Natural killer cell (primary cell): ENCODE data around the gene RBP4. TPM values are rescaled to one million over a fixed set of nuclear protein-coding genes. Genes with fewer than 3 reads are reported as not detected.

Experiments used
- ATAC-seq, 3 donors: fragments of 150-1000 bp in 2 of 3; fragments of 200-7000 bp in 1 of 3; cut with Tn5 transposase; 1 replicate in 1 of 3; 2 replicates in 2 of 3; pipeline ENCODE4 v1.10.0; 2021; ENCODE audit warnings: mild to moderate bottlenecking in 2 of 3, moderate library complexity in 2 of 3
- DNase-seq, 2 donors: peaks; one replicate each; pipeline versions ENCODE4 v3.0.0 to v3.0.0-alpha.2; 2013 to 2021; ENCODE audit warnings: mixed read lengths in 1 of 2
- H3K27ac ChIP-seq: one replicate; pipeline ENCODE4 v1.5.1; 2013; ENCODE audit warnings: mild to moderate bottlenecking, low read length
- H3K27me3 ChIP-seq: one replicate; pipeline ENCODE4 v1.6.1; 2013; ENCODE audit warnings: low read length; ENCODE audit not compliant: control insufficient read depth, insufficient read depth
- H3K36me3 ChIP-seq: one replicate; pipeline ENCODE4 v1.6.1; 2013; ENCODE audit warnings: low read length; ENCODE audit not compliant: control insufficient read depth, insufficient read depth
- H3K4me1 ChIP-seq: one replicate; pipeline ENCODE4 v1.6.1; 2013; ENCODE audit warnings: low read length; ENCODE audit not compliant: control insufficient read depth, insufficient read depth
- H3K4me3 ChIP-seq: one replicate; pipeline ENCODE4 v1.5.1; 2013; ENCODE audit warnings: low read length
- H3K9me3 ChIP-seq: one replicate; pipeline ENCODE4 v1.6.1; 2013; ENCODE audit warnings: low read length; ENCODE audit not compliant: control insufficient read depth, insufficient read depth
- H3K27ac Mint-ChIP-seq, 2 donors: one replicate each; pipeline ENCODE4 v1.8.0; 2022; ENCODE audit warnings: mild to moderate bottlenecking in 2 of 2, mixed read lengths in 2 of 2, moderate library complexity in 1 of 2
- H3K27me3 Mint-ChIP-seq, 2 donors: one replicate each; pipeline ENCODE4 v1.8.0; 2022; ENCODE audit warnings: low read depth in 2 of 2, mixed read lengths in 2 of 2
- H3K36me3 Mint-ChIP-seq: one replicate; pipeline ENCODE4 v1.8.0; 2022; ENCODE audit warnings: mixed read lengths
- H3K4me1 Mint-ChIP-seq, 2 donors: one replicate each; pipeline ENCODE4 v1.8.0; 2022; ENCODE audit warnings: mixed read lengths in 2 of 2
- H3K4me3 Mint-ChIP-seq: one replicate; pipeline ENCODE4 v1.8.0; 2022; ENCODE audit warnings: mild to moderate bottlenecking, moderate library complexity, mixed read lengths
- H3K9me3 Mint-ChIP-seq, 2 donors: one replicate each; pipeline ENCODE4 v1.8.0; 2022; ENCODE audit warnings: mixed read lengths in 2 of 2
- WGBS: methylation state at CpG from one replicate; pipeline ENCODE4 v1.1.7; 2013; ENCODE audit warnings: missing lambda C conversion rate; ENCODE audit not compliant: insufficient coverage; 5-methylcytosine and 5-hydroxymethylcytosine counted together
- intact Hi-C: fragments of 100-400 bp; cut with micrococcal nuclease; formaldehyde crosslinking; loops from one replicate; pipeline ENCODE4 v1.14.2; 2022
- total RNA-seq, 4 donors: library from RNA; stranded (reverse); fragments of 120-200 nt in 1 of 4; gene quantifications; one replicate each; pipeline versions ENCODE4 v1.2.3 to v1.2.4, GENCODE V29; 2013 to 2022
- TF ChIP-seq, protein P1 (sequence below): fragments of 200-600 bp; IDR thresholded peaks from one replicate; pipeline ENCODE4 v1.8.0; 2022; ENCODE audit warnings: antibody characterized with exemption

RBP4 gene
- total RNA-seq, 3 donors from 2014 or later (not counting 1 experiment from before 2014, with no cell fraction given): not detected

DNA sequence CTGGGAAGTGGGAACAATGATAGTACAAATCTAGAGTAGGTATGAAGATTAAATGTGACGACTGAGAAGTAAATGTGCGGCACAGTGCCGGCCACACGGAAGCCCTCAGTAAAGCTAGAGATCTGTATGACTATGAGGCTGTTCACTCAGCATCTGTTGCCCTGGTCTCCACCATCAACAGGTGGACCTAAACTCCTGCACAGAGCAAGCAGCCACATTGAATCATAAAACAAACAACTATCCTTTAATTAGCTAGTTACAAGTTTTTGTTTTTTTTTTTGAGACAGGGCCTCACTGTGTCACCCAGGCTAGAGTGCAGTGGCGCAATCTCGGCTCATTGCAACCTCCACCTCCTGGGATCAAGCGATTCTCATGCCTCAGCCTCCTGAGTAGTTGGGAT, 16.6 kb downstream of the RBP4 start:
- TF ChIP-seq, protein P1, sequence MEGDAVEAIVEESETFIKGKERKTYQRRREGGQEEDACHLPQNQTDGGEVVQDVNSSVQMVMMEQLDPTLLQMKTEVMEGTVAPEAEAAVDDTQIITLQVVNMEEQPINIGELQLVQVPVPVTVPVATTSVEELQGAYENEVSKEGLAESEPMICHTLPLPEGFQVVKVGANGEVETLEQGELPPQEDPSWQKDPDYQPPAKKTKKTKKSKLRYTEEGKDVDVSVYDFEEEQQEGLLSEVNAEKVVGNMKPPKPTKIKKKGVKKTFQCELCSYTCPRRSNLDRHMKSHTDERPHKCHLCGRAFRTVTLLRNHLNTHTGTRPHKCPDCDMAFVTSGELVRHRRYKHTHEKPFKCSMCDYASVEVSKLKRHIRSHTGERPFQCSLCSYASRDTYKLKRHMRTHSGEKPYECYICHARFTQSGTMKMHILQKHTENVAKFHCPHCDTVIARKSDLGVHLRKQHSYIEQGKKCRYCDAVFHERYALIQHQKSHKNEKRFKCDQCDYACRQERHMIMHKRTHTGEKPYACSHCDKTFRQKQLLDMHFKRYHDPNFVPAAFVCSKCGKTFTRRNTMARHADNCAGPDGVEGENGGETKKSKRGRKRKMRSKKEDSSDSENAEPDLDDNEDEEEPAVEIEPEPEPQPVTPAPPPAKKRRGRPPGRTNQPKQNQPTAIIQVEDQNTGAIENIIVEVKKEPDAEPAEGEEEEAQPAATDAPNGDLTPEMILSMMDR: no peak
- intact Hi-C loops: no loop called here
- H3K27me3 ChIP-seq: no peaks in the 10 kb centered on the region
- H3K36me3 Mint-ChIP-seq: no peaks in the 10 kb centered on the region
- H3K4me3 ChIP-seq: no peak overlapping the region
- ATAC-seq (no peak), DNase-seq (no peak)
- H3K9me3 ChIP-seq: no peaks in the 10 kb centered on the region
- H3K36me3 ChIP-seq: no peaks in the 10 kb centered on the region
- peaks cover 8 to 18% of the 10 kb centered on the region in 2 donors for H3K27me3 Mint-ChIP-seq
- H3K4me3 Mint-ChIP-seq: no peak overlapping the region
- no peaks in the 10 kb centered on the region for H3K4me1 Mint-ChIP-seq
- WGBS: 94% methylated on average over 7 of the region's 7 CpGs
- no peak overlapping the region for H3K27ac Mint-ChIP-seq
- peaks cover 2 to 4% of the 10 kb centered on the region in 2 donors for H3K9me3 Mint-ChIP-seq
- no peak overlapping the region for H3K27ac ChIP-seq
- no peaks in the 10 kb centered on the region for H3K4me1 ChIP-seq

DNA sequence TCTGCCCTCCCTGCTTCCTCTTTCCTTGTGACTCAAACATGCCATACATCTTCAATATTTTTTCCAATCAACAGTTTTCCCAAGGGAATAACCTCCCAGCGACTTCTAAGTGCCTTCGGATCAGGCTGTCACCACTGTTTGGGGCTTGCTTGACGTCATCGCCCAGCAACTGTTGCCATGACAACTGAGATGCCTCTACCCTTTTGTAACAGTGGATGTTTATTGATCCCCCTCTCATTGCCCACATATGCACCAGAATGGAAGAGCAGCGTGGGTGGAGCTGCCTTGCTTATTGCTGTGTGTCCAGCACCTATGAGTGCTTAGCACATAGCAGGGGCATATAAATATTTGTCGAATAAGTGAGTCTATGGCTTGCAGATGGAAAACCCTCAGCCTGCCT, 20.2 kb downstream of the RBP4 start:
- no peaks in the 10 kb centered on the region for H3K36me3 ChIP-seq
- no peak overlapping the region for H3K4me3 ChIP-seq
- H3K27me3 Mint-ChIP-seq: peaks cover 8 to 15% of the 10 kb centered on the region in 2 donors
- H3K4me1 ChIP-seq: no peaks in the 10 kb centered on the region
- no peaks in the 10 kb centered on the region for H3K27me3 ChIP-seq
- H3K27ac ChIP-seq: no peak overlapping the region
- TF ChIP-seq, protein P1: no peak
- peaks cover 2 to 7% of the 10 kb centered on the region in 2 donors for H3K9me3 Mint-ChIP-seq
- WGBS: 85% methylated on average over 6 of the region's 6 CpGs
- H3K4me3 Mint-ChIP-seq: no peak overlapping the region
- intact Hi-C loops: no loop called here
- no peak overlapping the region for H3K27ac Mint-ChIP-seq
- H3K4me1 Mint-ChIP-seq: no peaks in the 10 kb centered on the region
- DNase-seq: no peak
- no peaks in the 10 kb centered on the region for H3K9me3 ChIP-seq
- H3K36me3 Mint-ChIP-seq: no peaks in the 10 kb centered on the region
- no peak for ATAC-seq

DNA sequence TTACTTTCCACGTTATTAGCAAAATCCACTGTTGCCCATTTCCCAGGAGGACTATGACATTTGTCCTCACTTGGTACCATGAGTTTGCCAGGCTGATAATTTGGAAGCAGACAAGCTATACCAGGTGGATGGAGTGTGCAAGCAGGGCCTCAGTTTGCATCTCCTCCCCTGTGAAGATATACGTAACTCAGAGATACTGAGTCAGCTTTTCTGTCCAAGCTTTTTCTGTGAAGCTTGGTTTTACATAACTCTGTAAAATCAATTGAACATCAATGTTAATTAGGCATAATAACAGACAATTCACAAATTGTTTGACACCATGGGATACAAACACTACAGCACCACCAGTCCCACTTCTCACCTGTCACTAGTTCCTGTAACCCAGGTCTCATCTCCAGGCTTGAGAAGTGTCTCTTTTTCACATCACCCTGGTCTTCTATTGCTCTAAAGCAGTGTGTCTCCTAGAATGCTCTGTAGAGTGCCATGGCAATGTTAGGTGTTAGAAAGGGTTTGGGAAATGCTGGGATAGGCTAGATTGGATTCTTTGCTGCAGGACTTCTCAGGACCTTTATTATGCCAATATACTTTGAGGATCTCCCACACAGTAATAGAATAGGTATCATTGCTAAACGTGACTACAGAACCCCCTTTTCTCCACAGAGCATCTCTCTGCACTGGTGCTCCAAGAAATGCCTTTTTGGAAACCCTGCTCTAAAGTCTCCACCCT, 20.9 kb downstream of the RBP4 start:
- intact Hi-C loops: no loop called here
- H3K4me3 Mint-ChIP-seq: no peak overlapping the region
- Histone ChIP-seq H3K4me1 (no peaks in the 10 kb centered on the region), H3K9me3 (no peaks in the 10 kb centered on the region), H3K27me3 (no peaks in the 10 kb centered on the region), H3K4me3 (no peak overlapping the region), H3K27ac (no peak overlapping the region), H3K36me3 (no peaks in the 10 kb centered on the region)
- no peaks in the 10 kb centered on the region for H3K36me3 Mint-ChIP-seq
- ATAC-seq (no peak), DNase-seq (no peak)
- 83% methylated on average over 3 of the region's 3 CpGs for WGBS
- TF ChIP-seq, protein P1: no peak
- peaks cover 2 to 7% of the 10 kb centered on the region in 2 donors for H3K9me3 Mint-ChIP-seq
- peaks cover 8 to 15% of the 10 kb centered on the region in 2 donors for H3K27me3 Mint-ChIP-seq
- H3K27ac Mint-ChIP-seq: no peak overlapping the region
- no peaks in the 10 kb centered on the region for H3K4me1 Mint-ChIP-seq

DNA sequence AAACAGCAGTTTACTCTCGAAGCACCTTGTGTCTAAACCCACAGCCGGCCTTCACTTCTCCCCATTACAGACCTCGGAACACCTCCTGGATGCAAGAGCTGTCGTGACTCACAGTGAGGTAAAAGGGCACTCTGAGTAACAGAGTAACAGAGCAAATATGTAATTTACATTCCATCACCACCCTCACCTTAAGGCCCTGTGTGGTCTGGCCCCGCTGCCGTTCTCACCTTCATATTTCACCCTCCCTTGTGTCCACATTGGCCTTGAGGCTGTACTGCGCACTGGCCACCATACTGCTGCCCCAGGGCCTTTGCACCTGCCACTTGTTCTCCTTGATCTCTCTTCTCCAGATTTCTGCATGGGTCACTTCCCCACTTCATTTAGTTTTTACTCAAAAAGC, 21.9 kb downstream of the RBP4 start:
- Mint-ChIP-seq H3K36me3 (no peaks in the 10 kb centered on the region), H3K4me1 (no peaks in the 10 kb centered on the region), H3K27ac (no peak overlapping the region), H3K4me3 (no peak overlapping the region), H3K27me3 (peaks cover 8 to 17% of the 10 kb centered on the region in 2 donors), H3K9me3 (peaks cover 2 to 7% of the 10 kb centered on the region in 2 donors)
- ATAC-seq (no peak), DNase-seq (no peak)
- Histone ChIP-seq H3K4me1 (no peaks in the 10 kb centered on the region), H3K27ac (no peak overlapping the region), H3K36me3 (no peaks in the 10 kb centered on the region), H3K4me3 (no peak overlapping the region), H3K27me3 (no peaks in the 10 kb centered on the region), H3K9me3 (no peaks in the 10 kb centered on the region)
- TF ChIP-seq, protein P1: no peak
- intact Hi-C loops: no loop called here
- WGBS: 90% methylated on average over 7 of the region's 7 CpGs
